Keratinocyte (primary cell): ENCODE measurements around the gene PTGR2.

Experiments
- EZH2 ChIP-seq: IDR thresholded peaks from one replicate; pipeline ENCODE4 v1.6.1; 2012; ENCODE audit warnings: inconsistent platforms, mild to moderate bottlenecking, low read length, moderate library complexity
- TF ChIP-seq, protein P1 (sequence below), 3 experiments: IDR thresholded peaks in 1 of 3; conservative IDR thresholded peaks in 1 of 3; optimal IDR thresholded peaks in 1 of 3; 2 replicates in 2 of 3; 3 replicates in 1 of 3; pipeline versions ENCODE3 to v1.5.1; 2011; ENCODE audit warnings: low read length in 3 of 3, mild to moderate bottlenecking in 3 of 3, moderate library complexity in 2 of 3, control low read depth in 1 of 3, inconsistent platforms in 1 of 3; ENCODE audit not compliant: insufficient read depth in 2 of 3; ENCODE audit errors: extremely low read depth in 1 of 3

DNA sequence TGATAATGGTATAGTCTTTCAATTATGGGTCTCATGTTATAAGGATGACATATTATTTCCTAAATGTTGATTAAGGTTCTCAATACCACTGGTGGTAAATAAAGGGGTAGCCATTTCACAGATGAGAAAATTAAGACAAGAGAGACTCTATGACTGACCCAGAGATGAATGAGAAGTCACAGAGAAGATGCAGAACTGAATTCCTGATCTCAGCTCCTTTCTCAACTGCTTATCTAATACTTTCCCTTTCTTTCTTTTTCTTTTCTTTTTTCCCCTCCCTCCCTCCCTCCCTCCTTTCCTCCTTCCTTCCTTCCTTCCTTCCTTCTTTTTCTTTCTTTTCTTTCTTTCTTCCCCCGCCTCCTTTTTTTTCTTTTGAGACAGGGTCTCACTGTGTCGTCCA is 8.3 kb upstream of the PTGR2 start:
- TF ChIP-seq, protein P1, sequence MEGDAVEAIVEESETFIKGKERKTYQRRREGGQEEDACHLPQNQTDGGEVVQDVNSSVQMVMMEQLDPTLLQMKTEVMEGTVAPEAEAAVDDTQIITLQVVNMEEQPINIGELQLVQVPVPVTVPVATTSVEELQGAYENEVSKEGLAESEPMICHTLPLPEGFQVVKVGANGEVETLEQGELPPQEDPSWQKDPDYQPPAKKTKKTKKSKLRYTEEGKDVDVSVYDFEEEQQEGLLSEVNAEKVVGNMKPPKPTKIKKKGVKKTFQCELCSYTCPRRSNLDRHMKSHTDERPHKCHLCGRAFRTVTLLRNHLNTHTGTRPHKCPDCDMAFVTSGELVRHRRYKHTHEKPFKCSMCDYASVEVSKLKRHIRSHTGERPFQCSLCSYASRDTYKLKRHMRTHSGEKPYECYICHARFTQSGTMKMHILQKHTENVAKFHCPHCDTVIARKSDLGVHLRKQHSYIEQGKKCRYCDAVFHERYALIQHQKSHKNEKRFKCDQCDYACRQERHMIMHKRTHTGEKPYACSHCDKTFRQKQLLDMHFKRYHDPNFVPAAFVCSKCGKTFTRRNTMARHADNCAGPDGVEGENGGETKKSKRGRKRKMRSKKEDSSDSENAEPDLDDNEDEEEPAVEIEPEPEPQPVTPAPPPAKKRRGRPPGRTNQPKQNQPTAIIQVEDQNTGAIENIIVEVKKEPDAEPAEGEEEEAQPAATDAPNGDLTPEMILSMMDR (optimal IDR thresholded peaks at IDR 0.05 in 1 of 3, IDR thresholded peaks at IDR 0.05 in 1 of 3, conservative IDR thresholded peaks at IDR 0.05 in 1 of 3; ENCODE audit: extremely low read depth in 1 of 3, insufficient read depth in 2 of 3, low read length in 3 of 3), result no peak
- no peak for TF ChIP-seq EZH2
